T-helper 1 cell treated with Interleukin-12 subunit alpha and Interleukin-12 subunit beta and Interleukin-4 antibody, amounts not matched to agents 30 μg/mL and 1 μg/mL, for 36 hours (primary cell): ENCODE results near the gene LACTBL1.
"Not testable (repeated sequence)": the region's sequence is repeated elsewhere in the genome, so short reads cannot be mapped to it uniquely, and the experiment has no call there.

ENCODE experiments used
- H3K27ac Mint-ChIP-seq: one replicate; pipeline ENCODE4 v1.8.0; 2021; ENCODE audit warnings: mild to moderate bottlenecking, mixed read lengths
- H3K27me3 Mint-ChIP-seq: one replicate; pipeline ENCODE4 v1.8.0; 2021; ENCODE audit warnings: low read depth, mixed read lengths
- H3K36me3 Mint-ChIP-seq: one replicate; pipeline ENCODE4 v1.8.0; 2021; ENCODE audit warnings: low read depth, mixed read lengths
- H3K4me1 Mint-ChIP-seq: one replicate; pipeline ENCODE4 v1.8.0; 2021; ENCODE audit warnings: low read depth, mixed read lengths
- H3K4me3 Mint-ChIP-seq: one replicate; pipeline ENCODE4 v1.8.0; 2021; ENCODE audit warnings: mild to moderate bottlenecking, moderate library complexity, mixed read lengths
- H3K9me3 Mint-ChIP-seq: one replicate; pipeline ENCODE4 v1.8.0; 2021; ENCODE audit warnings: mixed read lengths

The LACTBL1 gene

GRCh38 chr1:22997528-22997927 lies 24.9 kb upstream of the LACTBL1 start:
- H3K4me3 Mint-ChIP-seq: not testable (repeated sequence)

GRCh38 chr1:22995774-22996173 lies 23.1 kb upstream of the LACTBL1 start:
- H3K27me3 Mint-ChIP-seq: no peaks in the 10 kb centered on the region
- no peak overlapping the region for H3K27ac Mint-ChIP-seq
- no peaks in the 10 kb centered on the region for H3K36me3 Mint-ChIP-seq
- no peak overlapping the region for H3K4me3 Mint-ChIP-seq
- no peaks in the 10 kb centered on the region for H3K4me1 Mint-ChIP-seq
- H3K9me3 Mint-ChIP-seq: peaks cover 10% of the 10 kb centered on the region

More at GRCh38 chr1:22997528-22997927, 24.9 kb upstream of the LACTBL1 start:
- not testable (repeated sequence) for H3K36me3 Mint-ChIP-seq, H3K4me1 Mint-ChIP-seq, H3K27me3 Mint-ChIP-seq, H3K27ac Mint-ChIP-seq
- peaks cover 10% of the 10 kb centered on the region for H3K9me3 Mint-ChIP-seq

- H3K27ac Mint-ChIP-seq, H3K4me3 Mint-ChIP-seq, H3K27me3 Mint-ChIP-seq, H3K36me3 Mint-ChIP-seq, H3K4me1 Mint-ChIP-seq: not testable (repeated sequence)
- peaks cover 10% of the 10 kb centered on the region for H3K9me3 Mint-ChIP-seq
Observed at GRCh38 chr1:22993220-22993795, 20.6 kb upstream of the LACTBL1 start.

- H3K4me1 Mint-ChIP-seq, H3K27me3 Mint-ChIP-seq, H3K36me3 Mint-ChIP-seq, H3K27ac Mint-ChIP-seq, H3K4me3 Mint-ChIP-seq: not testable (repeated sequence)
- H3K9me3 Mint-ChIP-seq: peaks cover 10% of the 10 kb centered on the region
Observed at GRCh38 chr1:22992384-22992783, 19.7 kb upstream of the LACTBL1 start.

GRCh38 chr1:22983944-22984343 lies 11.3 kb upstream of the LACTBL1 start:
- H3K36me3 Mint-ChIP-seq: no peaks in the 10 kb centered on the region
- H3K4me1 Mint-ChIP-seq: no peaks in the 10 kb centered on the region
- H3K9me3 Mint-ChIP-seq: no peaks in the 10 kb centered on the region
- H3K4me3 Mint-ChIP-seq: no peak overlapping the region
- H3K27ac Mint-ChIP-seq: no peak overlapping the region
- peaks cover 3% of the 10 kb centered on the region for H3K27me3 Mint-ChIP-seq

- not testable (repeated sequence) for H3K4me1 Mint-ChIP-seq, H3K36me3 Mint-ChIP-seq, H3K4me3 Mint-ChIP-seq, H3K27me3 Mint-ChIP-seq, H3K27ac Mint-ChIP-seq, H3K9me3 Mint-ChIP-seq
Observed at GRCh38 chr1:22980471-22980790, 7.8 kb upstream of the LACTBL1 start.

GRCh38 chr1:22978299-22978698 lies 5.6 kb upstream of the LACTBL1 start:
- peaks cover 18% of the 10 kb centered on the region for H3K27me3 Mint-ChIP-seq
- H3K4me3 Mint-ChIP-seq: no peak overlapping the region
- H3K9me3 Mint-ChIP-seq: no peaks in the 10 kb centered on the region
- peaks cover 4% of the 10 kb centered on the region for H3K4me1 Mint-ChIP-seq
- no peak overlapping the region for H3K27ac Mint-ChIP-seq
- no peaks in the 10 kb centered on the region for H3K36me3 Mint-ChIP-seq

- H3K4me3 Mint-ChIP-seq: no peak overlapping the region
- no peaks in the 10 kb centered on the region for H3K9me3 Mint-ChIP-seq
- H3K36me3 Mint-ChIP-seq: no peaks in the 10 kb centered on the region
- H3K27ac Mint-ChIP-seq: no peak overlapping the region
- H3K4me1 Mint-ChIP-seq: peaks cover 4% of the 10 kb centered on the region
- peaks cover 25% of the 10 kb centered on the region for H3K27me3 Mint-ChIP-seq
Observed at GRCh38 chr1:22976461-22977243, 4.0 kb upstream of the LACTBL1 start.

- Mint-ChIP-seq H3K27ac (no peak overlapping the region), H3K36me3 (no peaks in the 10 kb centered on the region), H3K4me1 (peaks cover 4% of the 10 kb centered on the region), H3K27me3 (peaks cover 30% of the 10 kb centered on the region), H3K9me3 (no peaks in the 10 kb centered on the region), H3K4me3 (no peak overlapping the region)
Observed at GRCh38 chr1:22976127-22976460, 3.4 kb upstream of the LACTBL1 start.

GRCh38 chr1:22975694-22976093 lies 3.0 kb upstream of the LACTBL1 start:
- no peak overlapping the region for H3K27ac Mint-ChIP-seq
- H3K4me3 Mint-ChIP-seq: no peak overlapping the region
- peaks cover 31% of the 10 kb centered on the region for H3K27me3 Mint-ChIP-seq
- peaks cover 4% of the 10 kb centered on the region for H3K4me1 Mint-ChIP-seq
- H3K36me3 Mint-ChIP-seq: no peaks in the 10 kb centered on the region
- no peaks in the 10 kb centered on the region for H3K9me3 Mint-ChIP-seq

- H3K36me3 Mint-ChIP-seq: no peaks in the 10 kb centered on the region
- H3K27ac Mint-ChIP-seq: no peak overlapping the region
- no peak overlapping the region for H3K4me3 Mint-ChIP-seq
- H3K9me3 Mint-ChIP-seq: peaks cover under 1% of the 10 kb centered on the region
- peaks cover 62% of the 10 kb centered on the region for H3K27me3 Mint-ChIP-seq
- peaks cover 4% of the 10 kb centered on the region for H3K4me1 Mint-ChIP-seq
Observed at GRCh38 chr1:22971611-22972405, 858 bp downstream of the LACTBL1 start.

- H3K36me3 Mint-ChIP-seq: no peaks in the 10 kb centered on the region
- no peak overlapping the region for H3K4me3 Mint-ChIP-seq
- no peak overlapping the region for H3K27ac Mint-ChIP-seq
- H3K27me3 Mint-ChIP-seq: peaks cover 64% of the 10 kb centered on the region
- no peaks in the 10 kb centered on the region for H3K4me1 Mint-ChIP-seq
- H3K9me3 Mint-ChIP-seq: peaks cover 7% of the 10 kb centered on the region
Observed at GRCh38 chr1:22971161-22971560, 1.5 kb downstream of the LACTBL1 start.

GRCh38 chr1:22970096-22970495 lies 2.6 kb downstream of the LACTBL1 start:
- Mint-ChIP-seq H3K9me3 (peaks cover 7% of the 10 kb centered on the region), H3K36me3 (no peaks in the 10 kb centered on the region), H3K27me3 (peaks cover 60% of the 10 kb centered on the region), H3K27ac (no peak overlapping the region), H3K4me3 (no peak overlapping the region), H3K4me1 (no peaks in the 10 kb centered on the region)

- Mint-ChIP-seq H3K9me3 (peaks cover 7% of the 10 kb centered on the region), H3K27ac (no peak overlapping the region), H3K27me3 (peaks cover 55% of the 10 kb centered on the region), H3K4me1 (no peaks in the 10 kb centered on the region), H3K4me3 (no peak overlapping the region), H3K36me3 (no peaks in the 10 kb centered on the region)
Observed at GRCh38 chr1:22969304-22969709, 3.4 kb downstream of the LACTBL1 start.

GRCh38 chr1:22967833-22968232 lies 4.8 kb downstream of the LACTBL1 start:
- Mint-ChIP-seq H3K4me3 (no peak overlapping the region), H3K27ac (no peak overlapping the region), H3K4me1 (no peaks in the 10 kb centered on the region), H3K9me3 (peaks cover 7% of the 10 kb centered on the region), H3K27me3 (peaks cover 51% of the 10 kb centered on the region), H3K36me3 (no peaks in the 10 kb centered on the region)
